Neural cell (in vitro differentiated cells): ENCODE results near the gene USP10. TPM values are rescaled to one million over a fixed set of nuclear protein-coding genes. Genes with fewer than 3 reads are reported as not detected.

Experiments used
- H2AFZ ChIP-seq: fragments of 200-600, 300-800 bp; sonication (generic), shearing (Covaris generic); 2 replicates; pipeline ENCODE4 v1.6.0; 2014; ENCODE audit warnings: low read depth, mild to moderate bottlenecking, antibody characterized with exemption, low read length, moderate library complexity
- H3F3A ChIP-seq: fragments of 200-600 bp; shearing (Covaris generic); 2 replicates; pipeline ENCODE4 v1.6.1; 2016; ENCODE audit warnings: mild to moderate bottlenecking, moderate library complexity, mixed read lengths, antibody characterized with exemption, low read length; ENCODE audit not compliant: insufficient read depth, poor library complexity, severe bottlenecking
- H3K27ac ChIP-seq: fragments of 200-600, 300-800 bp; sonication (generic), shearing (Covaris generic); 2 replicates; pipeline ENCODE4 v1.5.1; 2014; ENCODE audit warnings: mild to moderate bottlenecking, low read length, moderate library complexity
- H3K27me3 ChIP-seq: fragments of 300-800, 200-600 bp; sonication (generic), shearing (Covaris generic); 2 replicates; pipeline ENCODE4 v1.6.0; 2014; ENCODE audit warnings: mild to moderate bottlenecking, low read depth, low read length, moderate library complexity; ENCODE audit not compliant: insufficient read depth
- H3K36me3 ChIP-seq: fragments of 300-800, 200-600 bp; sonication (generic), shearing (Covaris generic); 2 replicates; pipeline ENCODE4 v1.5.1; 2014; ENCODE audit warnings: mild to moderate bottlenecking, antibody characterized with exemption, low read length, moderate library complexity; ENCODE audit not compliant: insufficient read depth
- H3K4me2 ChIP-seq: fragments of 300-800, 200-600 bp; sonication (generic), shearing (Covaris generic); 2 replicates; pipeline ENCODE4 v1.6.0; 2014; ENCODE audit warnings: mild to moderate bottlenecking, low read length
- H3K4me3 ChIP-seq: fragments of 300-800, 200-600 bp; sonication (generic), shearing (Covaris generic); 2 replicates; pipeline ENCODE4 v1.5.1; 2014; ENCODE audit warnings: mild to moderate bottlenecking, low read length, moderate library complexity
- H3K79me2 ChIP-seq: fragments of 200-600 bp; shearing (Covaris generic); replicated peaks from 2 replicates; pipeline ENCODE4 v1.6.0; 2014; ENCODE audit warnings: mild to moderate bottlenecking, low read length, moderate library complexity; ENCODE audit not compliant: insufficient read depth
- H3K9ac ChIP-seq: fragments of 300-800, 200-600 bp; sonication (generic), shearing (Covaris generic); 2 replicates; pipeline ENCODE4 v1.6.1; 2016; ENCODE audit warnings: mild to moderate bottlenecking, low read length, mixed read lengths
- H3K9me2 ChIP-seq: fragments of 200-600 bp; shearing (Covaris generic); 2 replicates; pipeline ENCODE4 v1.6.1; 2016; ENCODE audit warnings: mild to moderate bottlenecking, low read length, mixed read lengths; ENCODE audit not compliant: insufficient read depth
- H3K9me3 ChIP-seq: fragments of 200-600, 300-800 bp; sonication (generic), shearing (Covaris generic); 2 replicates; pipeline ENCODE4 v1.6.1; 2016; ENCODE audit warnings: mild to moderate bottlenecking, mixed run types, low read length, moderate library complexity, mixed read lengths
- H4K20me1 ChIP-seq: fragments of 200-600 bp; shearing (Covaris generic); 2 replicates; pipeline ENCODE4 v1.6.1; 2016; ENCODE audit warnings: mild to moderate bottlenecking, mixed run types; ENCODE audit not compliant: insufficient read depth
- CTCF ChIP-seq: fragments of 450-650 bp; IDR thresholded peaks from 2 replicates; pipeline ENCODE4 v1.5.1; 2014; ENCODE audit warnings: antibody characterized with exemption, mild to moderate bottlenecking, moderate library complexity; ENCODE audit not compliant: poor library complexity, severe bottlenecking
- EP300 ChIP-seq: fragments of 450-650 bp; conservative IDR thresholded peaks from 2 replicates; pipeline ENCODE4 v1.6.1; 2014; ENCODE audit warnings: antibody characterized with exemption, mild to moderate bottlenecking, moderate library complexity; ENCODE audit not compliant: poor library complexity, severe bottlenecking
- EZH2 ChIP-seq: fragments of 200-600, 300-800 bp; shearing (Covaris generic), sonication (generic); IDR thresholded peaks from 2 replicates; pipeline ENCODE4 v1.6.1; 2014; ENCODE audit warnings: antibody characterized with exemption, low read length, borderline replicate concordance, mild to moderate bottlenecking; ENCODE audit not compliant: insufficient read depth, poor library complexity, severe bottlenecking
- MXI1 ChIP-seq: fragments of 450-650 bp; conservative IDR thresholded peaks from 2 replicates; pipeline ENCODE4 v1.6.1; 2014; ENCODE audit warnings: antibody characterized with exemption, mild to moderate bottlenecking; ENCODE audit not compliant: poor library complexity, severe bottlenecking
- POLR2AphosphoS5 ChIP-seq: IDR thresholded peaks from 2 replicates; pipeline ENCODE4 v1.6.1; 2012
- RAD21 ChIP-seq: fragments of 450-650 bp; conservative IDR thresholded peaks from 2 replicates; pipeline ENCODE4 v1.6.1; 2014; ENCODE audit warnings: antibody characterized with exemption, mild to moderate bottlenecking, moderate library complexity
- REST ChIP-seq: IDR thresholded peaks from 2 replicates; pipeline ENCODE4 v1.6.1; 2012; ENCODE audit warnings: borderline replicate concordance
- SMC3 ChIP-seq: fragments of 450-650 bp; conservative IDR thresholded peaks from 2 replicates; pipeline ENCODE4 v1.6.1; 2014; ENCODE audit warnings: antibody characterized with exemption, mild to moderate bottlenecking, moderate library complexity; ENCODE audit not compliant: poor library complexity
- TAF1 ChIP-seq: IDR thresholded peaks from 2 replicates; pipeline ENCODE4 v1.6.1; 2012; ENCODE audit warnings: low read depth
- polyA plus RNA-seq: library from polyadenylated mRNA; depleted of rRNA; stranded (reverse); fragments of >200 nt; gene quantifications from 2 replicates; pipeline ENCODE4 v1.2.3, GENCODE V29; 2014

USP10 gene
- polyA plus RNA-seq, 1 donor from 2014 or later: 48.9 TPM

GRCh38 chr16:84675884-84676283, 23.9 kb upstream of the USP10 start:
- H4K20me1 ChIP-seq: no peaks in the 10 kb centered on the region
- H3K36me3 ChIP-seq: no peaks in the 10 kb centered on the region
- peaks cover 3% of the 10 kb centered on the region for H3K27me3 ChIP-seq
- no peaks in the 10 kb centered on the region for H3F3A ChIP-seq
- no peaks in the 10 kb centered on the region for H3K9me3 ChIP-seq
- H3K79me2 ChIP-seq: no peaks in the 10 kb centered on the region
- H3K4me3 ChIP-seq: no peak overlapping the region
- TF ChIP-seq EP300 (no peak), TAF1 (no peak), REST (no peak), MXI1 (no peak), EZH2 (no peak), CTCF (no peak), SMC3 (no peak), RAD21 (no peak), POLR2AphosphoS5 (no peak)
- no peaks in the 10 kb centered on the region for H3K9me2 ChIP-seq
- H2AFZ ChIP-seq: no peak overlapping the region
- no peak overlapping the region for H3K27ac ChIP-seq
- no peak overlapping the region for H3K4me2 ChIP-seq
- H3K9ac ChIP-seq: no peak overlapping the region

- H3K27ac ChIP-seq: no peak overlapping the region
- no peaks in the 10 kb centered on the region for H3F3A ChIP-seq
- no peak overlapping the region for H3K4me3 ChIP-seq
- H3K9ac ChIP-seq: no peak overlapping the region
- TF ChIP-seq TAF1 (no peak), EZH2 (no peak), CTCF (no peak), MXI1 (no peak), RAD21 (no peak), SMC3 (no peak), REST (no peak), POLR2AphosphoS5 (no peak), EP300 (no peak)
- H3K36me3 ChIP-seq: no peaks in the 10 kb centered on the region
- H2AFZ ChIP-seq: no peak overlapping the region
- no peaks in the 10 kb centered on the region for H3K9me2 ChIP-seq
- H3K9me3 ChIP-seq: no peaks in the 10 kb centered on the region
- no peaks in the 10 kb centered on the region for H3K79me2 ChIP-seq
- no peaks in the 10 kb centered on the region for H4K20me1 ChIP-seq
- no peaks in the 10 kb centered on the region for H3K27me3 ChIP-seq
- H3K4me2 ChIP-seq: no peak overlapping the region
Measured at GRCh38 chr16:84677017-84677803, 22.6 kb upstream of the USP10 start.
